UCSD-AML1 (cell line): Measurements from ENCODE around the gene HLA-B.

Experiments
- DNase-seq: peaks from one replicate; lab custom pipeline; 2025; ENCODE audit not compliant: unreplicated experiment; lab: John Stamatoyannopoulos, UW

HLA-B gene

GRCh38 chr6:31353384-31353945, 3.5 kb downstream of the HLA-B start:
- DNase-seq, result no peak

- no peak for DNase-seq
These were observed 4.1 kb downstream of the HLA-B start for GRCh38 chr6:31352683-31353383.

- DNase-seq, result no peak
These were observed 4.7 kb downstream of the HLA-B start for GRCh38 chr6:31352310-31352682.

- no peak for DNase-seq
These were observed 5.3 kb downstream of the HLA-B start for GRCh38 chr6:31351401-31352309.

- DNase-seq, result no peak
These were observed 6.0 kb downstream of the HLA-B start for GRCh38 chr6:31351033-31351380.

GRCh38 chr6:31350196-31351032, 6.6 kb downstream of the HLA-B start:
- no peak for DNase-seq

GRCh38 chr6:31349301-31349700, 7.7 kb downstream of the HLA-B start:
- DNase-seq, result no peak

GRCh38 chr6:31345026-31345730, 11.8 kb downstream of the HLA-B start:
- no peak for DNase-seq

GRCh38 chr6:31340228-31340627, 16.8 kb downstream of the HLA-B start:
- no peak for DNase-seq

GRCh38 chr6:31339210-31339609, 17.8 kb downstream of the HLA-B start:
- no peak for DNase-seq

GRCh38 chr6:31336896-31337496, 20.0 kb downstream of the HLA-B start:
- DNase-seq, result no peak

- no peak for DNase-seq
These were observed 24.1 kb downstream of the HLA-B start for GRCh38 chr6:31332637-31333602.

- DNase-seq, result no peak
These were observed 28.5 kb downstream of the HLA-B start for GRCh38 chr6:31328355-31328960.

- no peak for DNase-seq
These were observed 35.2 kb downstream of the HLA-B start for GRCh38 chr6:31321820-31322219.

- no peak for DNase-seq
These were observed 35.8 kb downstream of the HLA-B start for GRCh38 chr6:31321005-31321707.

- no peak for DNase-seq
These were observed 39.9 kb downstream of the HLA-B start for GRCh38 chr6:31317036-31317435.

- DNase-seq, result no peak
These were observed 47.3 kb downstream of the HLA-B start for GRCh38 chr6:31309641-31310040.

- no peak for DNase-seq
These were observed 48.2 kb downstream of the HLA-B start for GRCh38 chr6:31308845-31309175.
